Activated T-helper 1 cell treated with anti-CD3 and anti-CD28 coated beads, Interleukin-12 subunit alpha, Interleukin-12 subunit beta, Interleukin-2, Interleukin-4 antibody, amounts not matched to agents 30 ng/mL and 10 ng/mL and 1 ng/mL, durations not matched to agents 14 hours and 24 hours and 36 hours (primary cell): ENCODE results near the gene MRPL23. TPM values are rescaled to one million over a fixed set of nuclear protein-coding genes. Genes with fewer than 3 reads are reported as not detected.

Experiments used
- DNase-seq: peaks from one replicate; pipeline ENCODE4 v3.0.0; 2021; ENCODE audit warnings: low spot score
- H3K27ac Mint-ChIP-seq: one replicate; pipeline ENCODE4 v1.8.0; 2021; ENCODE audit warnings: mild to moderate bottlenecking, mixed read lengths
- H3K27me3 Mint-ChIP-seq: one replicate; pipeline ENCODE4 v1.8.0; 2022; ENCODE audit warnings: mild to moderate bottlenecking, moderate library complexity, mixed read lengths; ENCODE audit not compliant: insufficient read depth
- H3K36me3 Mint-ChIP-seq: one replicate; pipeline ENCODE4 v1.8.0; 2021; ENCODE audit warnings: low read depth, mixed read lengths
- H3K4me1 Mint-ChIP-seq: one replicate; pipeline ENCODE4 v1.8.0; 2021; ENCODE audit warnings: low read depth, mixed read lengths
- H3K4me3 Mint-ChIP-seq: one replicate; pipeline ENCODE4 v1.8.0; 2021; ENCODE audit warnings: mild to moderate bottlenecking, moderate library complexity, mixed read lengths
- H3K9me3 Mint-ChIP-seq: one replicate; pipeline ENCODE4 v1.8.0; 2021; ENCODE audit warnings: mixed read lengths
- intact Hi-C: fragments of 100-400 bp; cut with micrococcal nuclease; formaldehyde crosslinking; loops from one replicate; pipeline ENCODE4 v1.15.1; 2024
- total RNA-seq: library from RNA; stranded (reverse); gene quantifications from 2 replicates; pipeline ENCODE4 v1.2.3, GENCODE V29; 2022

MRPL23 gene
- total RNA-seq, 1 donor from 2014 or later = 58.5 TPM

DNA sequence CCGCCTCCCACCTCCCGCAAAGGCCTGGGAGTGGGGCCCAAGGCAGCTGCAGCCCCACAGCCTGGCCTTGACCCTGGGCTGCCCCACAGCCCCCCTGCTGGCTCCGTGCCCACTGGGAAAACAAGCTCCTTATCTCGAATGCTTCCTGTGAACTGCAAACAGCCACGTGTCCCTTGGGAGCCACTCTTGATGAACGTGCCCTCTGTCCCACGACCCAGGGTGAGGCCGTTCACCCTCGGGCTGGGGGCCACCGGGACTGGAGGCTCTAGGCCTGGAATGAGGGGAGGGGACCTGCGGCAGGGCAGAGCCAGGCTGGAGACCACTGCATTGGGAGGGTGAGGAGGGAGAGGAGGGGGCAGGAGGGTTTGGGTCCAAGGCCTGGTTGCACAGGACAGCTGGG is 41.0 kb downstream of the MRPL23 start:
- Mint-ChIP-seq H3K36me3 (no peaks in the 10 kb centered on the region), H3K4me3 (no peak overlapping the region), H3K27me3 (no peaks in the 10 kb centered on the region), H3K27ac (no peak overlapping the region), H3K9me3 (no peaks in the 10 kb centered on the region), H3K4me1 (no peaks in the 10 kb centered on the region)
- DNase-seq = no peak
- intact Hi-C loops = no loop called here

DNA sequence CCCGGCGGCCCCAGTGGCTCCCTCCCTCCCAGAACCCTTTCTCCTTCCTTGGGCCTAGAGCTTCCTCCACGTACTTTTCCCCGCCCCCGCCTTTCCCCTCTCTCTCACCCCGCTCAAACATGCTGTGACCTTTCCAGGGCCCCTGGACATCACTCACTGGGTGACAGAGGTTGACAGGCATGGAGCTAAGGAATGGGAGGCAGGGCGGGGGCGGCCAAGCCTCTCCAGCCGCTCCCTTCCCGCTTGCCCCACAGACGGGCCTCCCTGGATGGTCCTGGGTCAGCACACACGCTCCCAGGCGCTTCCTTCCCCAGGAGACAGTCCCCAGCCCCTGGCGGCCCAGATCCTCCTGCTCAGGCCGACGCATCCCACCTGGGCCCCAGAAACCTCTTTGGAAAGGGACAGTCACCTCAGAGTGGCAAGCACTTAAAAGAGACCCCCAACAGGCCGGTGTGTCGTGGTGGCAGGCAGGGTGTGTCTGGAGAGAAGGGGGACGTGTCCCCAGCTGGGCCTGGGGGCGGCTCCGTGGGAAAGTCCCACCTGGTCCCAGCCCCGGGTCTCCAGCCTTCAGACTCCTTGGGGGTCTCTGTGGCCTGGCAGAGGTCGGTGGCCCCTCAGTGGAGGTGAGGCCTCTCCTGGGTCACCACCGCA is 41.7 kb downstream of the MRPL23 start:
- Mint-ChIP-seq H3K27ac (no peak overlapping the region), H3K4me1 (no peaks in the 10 kb centered on the region), H3K9me3 (no peaks in the 10 kb centered on the region), H3K27me3 (no peaks in the 10 kb centered on the region), H3K36me3 (no peaks in the 10 kb centered on the region), H3K4me3 (no peak overlapping the region)
- no peak for DNase-seq
- intact Hi-C loops = no loop called here

DNA sequence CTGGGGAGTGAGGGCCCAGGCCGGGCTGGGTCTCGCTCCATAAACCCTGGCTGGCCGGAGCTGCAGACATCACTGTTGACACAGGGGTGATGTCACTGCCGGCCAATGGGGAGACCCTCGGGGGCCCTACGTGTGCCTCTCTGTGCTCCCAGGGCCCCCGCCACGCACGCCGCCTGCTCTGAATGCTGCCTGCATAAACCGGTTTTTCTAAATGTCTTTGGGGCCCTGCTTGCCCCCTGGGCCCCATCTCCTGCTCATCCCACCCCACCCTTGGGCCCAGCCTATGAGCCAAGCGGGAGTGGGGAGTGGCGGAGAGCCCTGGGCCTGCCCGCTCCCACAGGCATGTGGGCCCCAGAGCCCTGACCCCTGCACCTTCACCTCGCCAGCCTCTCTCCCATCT is 42.8 kb downstream of the MRPL23 start:
- Mint-ChIP-seq H3K27me3 (no peaks in the 10 kb centered on the region), H3K36me3 (no peaks in the 10 kb centered on the region), H3K27ac (no peak overlapping the region), H3K4me1 (no peaks in the 10 kb centered on the region), H3K9me3 (no peaks in the 10 kb centered on the region), H3K4me3 (no peak overlapping the region)
- no peak for DNase-seq
- intact Hi-C loops = no loop called here

DNA sequence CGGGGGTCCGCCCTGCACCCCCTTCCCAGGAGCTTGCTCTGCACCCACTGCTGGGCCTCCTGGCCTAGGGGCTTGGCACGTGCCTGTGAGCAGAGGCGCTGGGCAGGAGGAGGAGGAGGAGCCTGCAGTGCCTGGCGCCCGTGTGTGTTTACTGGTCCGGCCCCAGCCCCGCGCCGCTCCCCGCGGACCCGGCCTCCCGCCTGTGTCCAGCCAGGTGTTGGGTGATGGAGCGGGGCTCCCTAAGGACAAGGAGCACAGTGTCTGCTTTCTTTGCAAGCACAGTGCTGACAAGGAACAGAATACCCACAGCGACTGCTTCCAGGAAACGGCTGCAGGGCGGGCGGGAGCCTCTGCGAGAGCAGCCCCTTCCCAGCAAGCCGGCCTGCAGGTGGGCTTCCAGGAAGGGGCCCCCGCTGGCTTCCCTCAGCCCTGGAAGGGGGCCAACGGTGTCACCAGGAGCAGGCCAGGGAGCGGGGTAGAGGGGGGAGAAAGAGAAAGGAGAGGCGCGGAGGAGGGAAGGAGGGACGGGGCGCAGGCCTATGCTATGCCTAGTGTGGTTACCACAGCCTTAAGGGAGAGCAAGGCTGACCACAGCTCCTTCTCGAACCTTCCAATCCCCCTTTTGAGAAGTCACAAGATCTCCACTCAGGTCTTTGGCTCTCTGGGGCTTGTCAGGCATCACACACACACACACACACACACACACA is 43.9 kb downstream of the MRPL23 start:
- no peak overlapping the region for H3K4me3 Mint-ChIP-seq
- H3K27ac Mint-ChIP-seq = no peak overlapping the region

DNA sequence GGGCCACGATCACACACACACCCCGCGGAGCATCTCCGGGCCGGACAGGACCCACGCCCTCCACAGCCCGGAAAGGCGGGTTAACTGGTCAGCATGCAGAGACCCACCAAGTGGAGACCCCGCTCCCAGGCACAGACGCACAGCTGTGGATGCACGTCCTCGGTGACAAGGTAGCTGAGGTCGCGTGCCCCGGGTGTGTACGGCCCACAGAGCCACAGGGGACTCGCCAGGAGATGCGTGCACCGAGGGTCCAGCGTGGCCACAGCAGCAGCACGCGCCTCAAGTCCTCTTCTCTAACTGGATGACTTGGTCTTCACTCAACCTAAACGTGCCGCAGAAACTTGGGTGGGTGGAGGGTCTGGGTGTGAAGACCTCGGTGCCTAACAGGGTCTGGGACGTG is 45.0 kb downstream of the MRPL23 start:
- Mint-ChIP-seq H3K36me3 (no peaks in the 10 kb centered on the region), H3K9me3 (no peaks in the 10 kb centered on the region), H3K27ac (no peak overlapping the region), H3K27me3 (no peaks in the 10 kb centered on the region), H3K4me3 (no peak overlapping the region), H3K4me1 (no peaks in the 10 kb centered on the region)
- intact Hi-C loops = no loop called here
- DNase-seq = no peak

More for the DNA sequence above, 43.9 kb downstream of the MRPL23 start:
- no peak for DNase-seq
- no peaks in the 10 kb centered on the region for H3K4me1 Mint-ChIP-seq
- no peaks in the 10 kb centered on the region for H3K27me3 Mint-ChIP-seq
- H3K9me3 Mint-ChIP-seq = no peaks in the 10 kb centered on the region
- intact Hi-C loops = no loop called here
- no peaks in the 10 kb centered on the region for H3K36me3 Mint-ChIP-seq

DNA sequence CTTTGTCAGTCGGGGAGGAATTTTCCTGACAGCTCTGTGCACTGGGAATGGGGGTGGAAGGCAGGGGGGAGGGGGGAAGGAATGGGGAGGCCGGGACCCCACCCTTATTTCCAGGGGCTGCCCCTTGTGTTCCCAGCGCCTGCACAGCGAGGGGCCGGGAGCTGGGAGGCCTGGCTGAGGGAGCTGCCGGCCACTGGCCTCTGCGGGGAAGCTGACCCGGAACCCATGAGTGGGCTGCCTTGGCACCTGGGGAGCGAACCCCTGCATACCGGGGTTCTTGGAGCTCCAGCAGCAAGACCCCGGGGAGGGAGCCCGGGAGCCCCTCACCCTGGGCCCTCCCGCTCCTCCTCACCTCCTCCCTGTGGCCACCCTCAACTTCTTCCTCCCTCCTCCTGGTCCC is 47.0 kb downstream of the MRPL23 start:
- Mint-ChIP-seq H3K27ac (no peak overlapping the region), H3K4me3 (no peak overlapping the region), H3K27me3 (no peaks in the 10 kb centered on the region), H3K36me3 (no peaks in the 10 kb centered on the region), H3K9me3 (no peaks in the 10 kb centered on the region), H3K4me1 (no peaks in the 10 kb centered on the region)
- intact Hi-C loops = no loop called here
- no peak for DNase-seq

DNA sequence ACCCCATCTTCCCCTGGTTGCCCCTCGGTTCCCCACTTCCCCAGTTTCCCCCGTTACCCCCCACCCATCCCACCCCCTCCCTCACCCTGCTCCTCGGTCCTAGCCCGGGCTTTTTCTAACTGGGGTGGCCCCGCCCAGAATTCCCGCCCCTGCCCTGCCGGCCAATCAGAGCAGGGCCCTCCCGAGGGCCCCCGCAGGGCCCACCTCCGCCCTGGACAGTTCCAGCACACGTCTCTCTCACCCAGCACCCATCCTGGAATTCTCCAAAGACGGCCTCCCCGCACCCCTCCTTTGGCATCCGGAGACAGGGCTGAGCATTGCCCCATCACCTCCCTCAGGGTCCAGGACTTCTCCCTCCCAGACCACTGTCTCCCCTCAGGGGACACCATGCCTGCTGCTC is 50.6 kb downstream of the MRPL23 start, which contains the start of gene H19:
Gene H19 (minus strand): TSS at position 88 of the 400 bp plus-strand sequence.
- Mint-ChIP-seq H3K4me1 (no peaks in the 10 kb centered on the region), H3K27me3 (no peaks in the 10 kb centered on the region), H3K4me3 (no peak within 1 kb of the TSS), H3K9me3 (no peaks in the 10 kb centered on the region), H3K36me3 (no peaks in the 10 kb centered on the region), H3K27ac (no peak within 1 kb of the TSS)
- DNase-seq = no peak
- intact Hi-C loops = no loop called here

DNA sequence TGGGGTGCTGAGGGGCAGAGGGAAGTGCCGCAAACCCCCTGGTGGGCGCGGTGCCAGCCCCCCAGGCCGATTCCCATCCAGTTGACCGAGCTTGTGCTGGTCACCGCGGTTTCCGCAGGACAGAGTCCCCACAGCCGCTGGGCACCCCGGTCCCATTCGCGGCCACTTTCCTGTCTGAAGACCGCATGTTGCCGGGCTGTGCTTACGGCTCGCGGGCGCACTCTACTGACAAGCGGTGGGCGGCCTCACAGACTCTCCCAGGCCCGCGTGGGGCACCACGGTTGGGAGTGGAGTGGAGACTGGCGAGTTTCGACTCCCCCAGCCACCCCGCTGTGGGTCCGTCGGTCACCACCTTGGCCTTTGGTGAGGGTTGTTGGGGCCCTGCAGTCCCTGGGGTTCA is 51.2 kb downstream of the MRPL23 start:
- H3K4me3 Mint-ChIP-seq = no peak overlapping the region
- H3K27me3 Mint-ChIP-seq = no peaks in the 10 kb centered on the region
- no peaks in the 10 kb centered on the region for H3K4me1 Mint-ChIP-seq
- no peaks in the 10 kb centered on the region for H3K9me3 Mint-ChIP-seq
- intact Hi-C loops = no loop called here
- no peaks in the 10 kb centered on the region for H3K36me3 Mint-ChIP-seq
- DNase-seq = no peak
- no peak overlapping the region for H3K27ac Mint-ChIP-seq

DNA sequence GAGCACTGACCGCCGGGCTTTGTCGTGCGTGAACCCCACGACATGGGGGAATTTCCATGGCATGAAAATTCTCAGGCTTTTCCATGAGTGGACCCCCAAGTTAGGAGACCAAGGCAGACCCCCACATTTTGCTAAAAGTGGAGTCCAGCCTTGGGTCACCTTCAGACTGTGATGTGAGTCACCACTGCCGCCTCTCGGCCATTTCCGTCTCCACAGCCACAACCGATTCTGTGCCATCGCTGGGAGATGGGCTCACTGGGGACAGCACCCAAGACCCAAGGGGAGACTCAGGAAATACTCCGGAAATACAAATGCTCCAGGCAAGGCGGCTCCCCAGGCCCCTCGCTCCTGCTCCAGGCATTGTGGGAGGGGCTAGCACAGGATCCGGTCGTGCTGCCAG is 51.7 kb downstream of the MRPL23 start:
- Mint-ChIP-seq H3K4me1 (no peaks in the 10 kb centered on the region), H3K4me3 (no peak overlapping the region), H3K36me3 (no peaks in the 10 kb centered on the region), H3K27ac (no peak overlapping the region), H3K9me3 (no peaks in the 10 kb centered on the region), H3K27me3 (no peaks in the 10 kb centered on the region)
- intact Hi-C loops = no loop called here
- no peak for DNase-seq

DNA sequence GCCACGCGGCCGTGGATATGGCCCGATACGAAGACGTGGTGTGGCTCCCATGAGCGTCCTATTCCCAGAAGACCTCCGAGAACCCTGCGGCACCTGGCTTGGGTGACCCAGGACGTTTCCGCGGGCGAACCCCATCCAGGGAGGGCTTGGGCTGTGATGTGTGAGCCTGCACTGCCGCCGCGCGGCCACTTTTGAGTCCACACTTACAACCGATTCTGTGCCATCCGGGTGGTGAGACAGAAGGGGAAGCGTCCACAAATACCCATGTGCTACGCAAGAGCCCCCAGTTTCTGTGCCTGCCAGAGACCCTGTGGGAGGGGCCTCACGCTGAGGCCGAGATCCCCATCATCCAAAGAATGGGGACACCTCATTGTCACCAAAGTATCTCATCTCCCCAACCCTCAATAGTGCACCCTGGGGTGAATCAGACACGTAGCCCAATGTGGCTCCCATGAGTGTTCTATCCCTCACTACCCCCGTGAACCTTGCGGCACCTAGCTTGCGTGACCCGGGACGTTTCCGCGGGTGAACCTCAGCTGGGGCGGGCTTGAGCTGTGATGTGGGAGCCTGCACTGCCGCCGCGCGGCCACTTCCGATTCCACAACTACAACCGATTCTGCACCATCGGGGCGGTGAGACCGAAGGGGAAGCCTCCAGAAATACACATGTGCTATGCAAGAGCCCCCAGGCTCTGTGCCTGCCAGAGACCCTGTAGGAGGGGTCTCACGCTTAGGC is 55.1 kb downstream of the MRPL23 start:
- Mint-ChIP-seq H3K36me3 (no peaks in the 10 kb centered on the region), H3K9me3 (no peaks in the 10 kb centered on the region), H3K27ac (no peak overlapping the region), H3K27me3 (no peaks in the 10 kb centered on the region), H3K4me1 (no peaks in the 10 kb centered on the region), H3K4me3 (no peak overlapping the region)
- DNase-seq = no peak
- intact Hi-C loops = no loop called here

DNA sequence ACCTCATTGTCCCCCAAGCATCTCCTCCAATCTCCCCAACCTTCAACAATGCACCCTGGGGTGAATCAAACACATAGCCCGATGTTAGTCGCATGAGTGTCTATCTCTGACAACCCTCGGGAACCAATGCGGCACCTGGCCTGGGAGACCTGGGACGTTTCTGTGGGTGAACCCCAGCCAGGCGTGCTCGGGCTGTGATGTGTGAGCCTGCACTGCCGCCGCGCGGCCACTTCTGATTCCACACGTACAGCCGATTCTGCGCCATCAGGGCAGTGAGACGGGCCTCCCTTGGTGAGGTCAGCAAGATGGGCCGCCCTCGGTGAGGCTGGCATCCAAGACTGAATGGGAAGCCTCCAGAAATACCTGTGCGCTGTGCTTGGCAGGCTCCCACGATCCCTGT is 55.7 kb downstream of the MRPL23 start:
- no peaks in the 10 kb centered on the region for H3K9me3 Mint-ChIP-seq
- intact Hi-C loops = no loop called here
- no peak for DNase-seq
- no peaks in the 10 kb centered on the region for H3K27me3 Mint-ChIP-seq
- no peaks in the 10 kb centered on the region for H3K4me1 Mint-ChIP-seq
- no peak overlapping the region for H3K4me3 Mint-ChIP-seq
- no peaks in the 10 kb centered on the region for H3K36me3 Mint-ChIP-seq
- H3K27ac Mint-ChIP-seq = no peak overlapping the region

DNA sequence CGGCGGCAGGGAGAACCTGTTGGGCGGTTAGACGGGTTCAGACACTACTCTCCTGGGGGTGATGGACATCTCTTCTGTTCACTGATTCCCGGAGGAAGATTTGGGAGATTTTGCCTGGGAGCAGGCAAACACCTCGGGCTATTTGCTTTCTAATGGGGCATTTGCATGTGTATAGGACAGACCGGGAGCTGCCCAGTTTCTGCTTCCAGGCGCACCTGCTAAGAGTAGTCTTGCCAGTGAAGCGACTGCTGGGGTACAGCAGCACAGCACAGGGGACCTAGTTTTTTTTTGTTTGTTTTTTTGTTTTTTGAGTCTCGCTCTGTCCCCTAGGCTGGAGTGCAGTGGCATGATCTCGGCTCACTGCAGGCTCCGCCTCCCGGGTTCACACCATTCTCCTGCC is 57.3 kb downstream of the MRPL23 start:
- no peak for DNase-seq
- H3K4me1 Mint-ChIP-seq = no peaks in the 10 kb centered on the region
- H3K36me3 Mint-ChIP-seq = no peaks in the 10 kb centered on the region
- no peak overlapping the region for H3K27ac Mint-ChIP-seq
- H3K4me3 Mint-ChIP-seq = no peak overlapping the region
- intact Hi-C loops = no loop called here
- no peaks in the 10 kb centered on the region for H3K9me3 Mint-ChIP-seq
- H3K27me3 Mint-ChIP-seq = no peaks in the 10 kb centered on the region
